CD4-positive, alpha-beta T cell treated with Interleukin-12 subunit alpha and Interleukin-12 subunit beta, for 1 hour (primary cell): Measurements from ENCODE around the gene CCDC97.

Experiments used
- DNase-seq: peaks from one replicate; pipeline ENCODE4 v3.0.0-alpha.2; 2020

Gene CCDC97

GRCh38 chr19:41299046-41299754 is 10.8 kb upstream of the CCDC97 start:
- DNase-seq: no peak

GRCh38 chr19:41299755-41300089 is 10.2 kb upstream of the CCDC97 start:
- DNase-seq: peak; percentile 63

DNA sequence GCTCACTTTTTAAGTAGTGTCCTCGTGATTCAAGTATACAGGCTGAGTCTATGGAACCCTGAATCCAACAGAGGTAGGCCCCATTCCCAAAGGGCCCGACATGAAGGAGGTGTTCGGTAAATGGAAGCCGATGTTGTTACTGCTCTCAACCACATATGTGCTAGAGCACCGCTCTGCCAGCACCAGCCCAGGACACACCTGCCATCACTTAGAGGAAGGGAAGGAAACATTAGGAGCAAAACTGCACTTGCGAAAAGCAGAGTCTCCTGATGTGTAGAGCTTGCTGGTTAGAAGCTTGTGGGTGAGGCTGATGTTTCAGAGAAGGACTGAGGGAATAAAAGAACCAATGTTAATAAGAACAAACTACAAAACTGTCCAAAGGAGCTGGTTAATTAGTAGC is 9.4 kb upstream of the CCDC97 start:
- DNase-seq: no peak

- peak; percentile 79 for DNase-seq
These were observed 7.2 kb upstream of the CCDC97 start for GRCh38 chr19:41302624-41303351.

GRCh38 chr19:41303954-41304353 is 6.0 kb upstream of the CCDC97 start:
- peak; percentile 63 for DNase-seq

DNA sequence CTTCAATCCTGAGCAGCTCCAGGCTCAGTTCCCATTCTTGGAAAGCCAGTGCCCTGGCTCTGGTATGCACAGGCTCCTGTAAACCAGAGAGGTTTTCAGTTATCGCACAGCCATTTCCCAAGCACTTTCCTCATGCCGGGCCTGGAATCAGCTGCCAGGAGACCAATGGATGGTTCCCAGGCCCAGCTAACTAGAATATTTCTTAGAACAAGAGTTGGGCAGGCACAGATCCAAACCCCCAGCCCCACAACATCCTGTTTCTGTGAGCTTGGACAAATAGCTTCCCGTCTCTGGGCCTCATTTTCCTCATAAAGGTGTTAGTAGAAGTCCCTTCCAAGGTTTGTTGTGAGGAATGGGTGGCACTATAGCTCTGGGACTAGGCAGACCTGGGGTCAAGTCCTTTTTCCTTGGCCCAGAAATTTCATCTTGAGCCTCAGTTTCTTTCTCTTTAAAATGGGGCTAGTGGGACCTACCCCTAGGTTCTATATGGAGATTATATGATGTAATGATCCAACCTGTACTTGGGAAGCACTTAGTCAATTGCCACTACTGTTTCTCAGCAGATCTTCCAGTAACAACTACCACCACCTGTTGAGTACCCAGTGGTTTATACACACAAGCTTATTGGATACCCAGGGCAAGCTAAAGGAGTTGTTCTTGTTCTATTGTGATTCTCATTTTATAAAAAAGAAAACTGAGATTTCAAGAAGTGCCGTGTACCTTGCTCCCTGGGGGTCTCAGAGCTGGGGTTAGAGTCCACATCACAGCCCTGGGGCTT is 5.1 kb upstream of the CCDC97 start:
- DNase-seq: no peak

- DNase-seq: no peak
These were observed 3.8 kb upstream of the CCDC97 start for GRCh38 chr19:41305927-41306793.

DNA sequence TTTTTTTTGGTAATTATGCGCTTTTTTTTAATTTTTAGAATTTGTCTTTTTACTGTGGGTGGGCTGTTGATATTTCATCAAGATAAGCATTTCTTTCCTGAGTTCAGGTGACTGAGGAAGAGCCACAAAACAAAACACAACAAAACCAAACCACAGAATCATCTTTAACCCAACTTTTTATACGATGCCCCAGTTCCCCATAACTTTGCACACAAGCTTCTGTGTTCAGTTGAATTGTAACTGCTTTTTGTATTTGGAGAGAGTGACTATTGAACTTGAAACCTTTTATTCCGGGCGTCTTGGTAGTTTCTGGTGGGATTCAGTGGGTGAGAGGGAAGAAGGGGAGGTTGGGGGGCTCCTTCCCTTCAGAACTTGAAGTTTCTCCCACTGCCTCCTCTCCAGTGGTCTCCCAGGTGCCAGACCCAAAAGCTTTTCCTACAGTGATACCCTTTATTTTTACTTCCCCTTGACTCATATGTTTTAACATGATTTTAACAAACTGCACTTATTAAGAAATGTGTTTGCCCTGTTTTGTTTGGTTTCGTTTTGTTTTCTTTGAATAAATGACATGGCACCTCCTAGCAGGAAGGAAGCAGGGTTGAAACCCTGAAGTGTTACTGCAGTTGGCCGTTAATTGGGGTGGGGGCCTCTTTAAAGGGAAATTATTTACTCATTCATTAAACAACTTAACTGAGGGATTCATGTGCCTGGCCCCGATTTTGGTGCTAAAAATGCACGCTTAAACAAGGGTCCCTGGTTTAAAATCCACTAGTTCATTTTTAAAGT is 2.7 kb upstream of the CCDC97 start:
- DNase-seq: peak; percentile 68

- no peak for DNase-seq
These were observed 2.0 kb upstream of the CCDC97 start for GRCh38 chr19:41307954-41308449.

DNA sequence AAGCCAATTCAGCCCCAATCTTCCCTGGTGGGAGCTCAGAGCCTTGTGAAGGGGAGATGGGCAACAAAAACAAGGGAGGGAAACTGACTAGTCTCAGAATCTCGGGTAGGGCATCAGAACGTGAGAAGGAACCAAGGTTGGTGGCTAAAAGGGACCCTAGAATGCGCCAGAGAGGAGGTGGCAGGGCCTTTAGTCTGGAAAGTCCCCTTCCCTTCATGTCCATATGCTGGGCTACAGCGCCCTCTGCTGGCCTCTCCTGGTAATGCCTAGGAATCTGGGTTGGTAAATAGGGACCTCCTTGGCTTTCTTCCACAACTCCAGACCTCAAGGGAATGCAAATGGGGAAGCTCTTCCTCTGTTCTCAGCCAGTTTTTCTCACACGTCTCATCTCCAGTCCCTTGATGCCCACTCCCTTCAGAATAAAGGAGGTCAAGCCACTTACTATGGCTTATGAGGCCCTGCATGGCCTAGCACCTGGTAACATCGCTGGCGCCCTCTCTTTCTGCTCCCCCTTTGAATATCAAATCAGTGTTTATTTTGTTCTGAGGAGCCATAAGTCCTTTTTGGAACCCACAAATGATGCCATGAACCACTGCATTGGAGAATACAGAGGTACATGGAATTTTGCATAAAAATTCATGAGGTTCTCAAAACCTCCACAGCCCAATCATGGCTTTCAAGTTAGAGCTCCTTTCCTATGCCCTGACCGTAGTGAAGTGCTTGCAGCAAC is 1.4 kb upstream of the CCDC97 start:
- DNase-seq: peak; percentile 92

DNA sequence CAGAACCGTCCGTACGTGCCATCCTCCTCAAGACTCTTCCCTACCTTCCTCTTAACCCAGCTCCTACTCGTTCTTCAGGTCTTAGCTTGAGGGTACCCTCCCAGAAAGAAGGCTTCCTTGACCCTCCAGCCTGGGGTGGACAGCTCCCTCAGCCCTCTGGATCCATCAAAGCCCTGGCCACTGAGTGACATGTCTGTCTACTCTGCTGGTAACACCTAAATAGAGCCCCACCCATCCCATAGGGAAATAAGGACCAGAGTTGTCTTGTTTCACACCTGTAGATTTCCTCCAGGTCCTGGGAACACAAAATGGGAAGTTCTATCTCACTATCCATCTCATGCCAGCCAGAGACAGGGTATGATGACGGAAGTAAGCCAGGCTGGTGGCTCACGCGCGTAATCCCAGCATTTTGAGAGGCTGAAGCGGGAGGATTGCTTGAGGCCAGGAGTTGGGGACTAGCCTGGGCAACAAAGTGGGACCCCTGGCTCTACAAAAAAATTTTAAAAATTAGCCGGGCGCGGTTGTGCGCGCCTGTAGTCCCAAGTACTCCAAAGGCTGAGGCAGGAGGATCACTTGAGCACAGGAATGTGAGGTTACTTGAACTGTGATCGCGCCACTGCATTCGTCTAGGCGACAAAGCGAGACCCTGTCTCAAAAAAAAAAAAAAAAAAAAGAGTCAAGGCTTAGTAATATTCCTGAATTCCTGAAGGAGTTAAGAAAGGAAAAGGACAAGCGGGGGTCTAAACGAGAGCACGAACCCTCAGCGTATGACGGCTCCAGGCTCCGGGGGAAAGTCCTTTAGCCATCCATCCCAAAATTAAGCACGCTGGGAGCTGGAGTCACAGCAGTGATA is 566 bp upstream of the CCDC97 start:
- no peak for DNase-seq

- DNase-seq: no peak
These were observed 1.1 kb downstream of the CCDC97 start for GRCh38 chr19:41311072-41311471.

GRCh38 chr19:41311613-41312012 is 1.6 kb downstream of the CCDC97 start:
- no peak for DNase-seq

DNA sequence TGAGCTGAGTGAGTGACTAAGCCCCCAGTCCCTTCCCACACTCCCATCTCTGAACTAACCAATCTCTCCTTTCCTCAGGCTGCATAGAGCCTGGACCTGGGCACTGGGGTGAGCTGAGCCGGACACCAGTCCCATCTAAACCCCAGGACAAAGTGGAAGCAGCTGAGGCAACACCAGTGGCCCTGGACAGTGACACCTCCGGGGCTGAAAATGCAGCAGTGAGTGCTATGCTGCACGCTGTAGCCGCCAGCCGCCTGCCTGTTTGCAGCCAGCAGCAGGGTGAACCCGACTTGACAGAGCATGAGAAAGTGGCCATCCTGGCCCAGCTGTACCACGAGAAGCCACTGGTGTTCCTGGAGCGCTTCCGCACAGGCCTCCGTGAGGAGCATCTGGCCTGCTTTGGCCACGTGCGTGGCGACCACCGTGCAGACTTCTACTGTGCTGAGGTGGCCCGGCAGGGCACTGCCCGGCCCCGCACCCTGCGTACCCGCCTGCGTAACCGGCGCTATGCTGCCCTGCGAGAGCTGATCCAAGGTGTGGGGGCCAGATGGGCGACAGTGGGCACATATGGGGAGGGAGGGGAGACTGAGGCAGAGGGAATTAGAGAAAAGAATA is 6.4 kb downstream of the CCDC97 start:
- DNase-seq: no peak

GRCh38 chr19:41318696-41319499 is 8.9 kb downstream of the CCDC97 start:
- no peak for DNase-seq

- no peak for DNase-seq
These were observed 9.7 kb downstream of the CCDC97 start for GRCh38 chr19:41319500-41320184.

DNA sequence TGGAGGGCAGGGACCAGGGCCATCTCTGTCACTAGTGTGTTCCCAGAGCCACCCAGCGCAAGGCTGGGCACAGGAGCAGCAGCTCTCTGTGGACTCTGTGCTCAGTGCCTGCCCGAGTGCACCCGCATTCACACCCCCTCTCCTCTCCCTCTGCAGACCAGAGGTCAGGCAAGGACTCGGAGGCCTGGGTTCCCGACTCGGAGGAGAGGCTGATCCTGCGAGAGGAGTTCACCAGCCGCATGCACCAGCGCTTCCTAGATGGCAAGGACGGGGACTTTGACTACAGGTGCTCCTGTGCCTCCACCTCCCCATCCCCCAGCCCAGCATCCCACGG is 10.2 kb downstream of the CCDC97 start:
- no peak for DNase-seq

DNA sequence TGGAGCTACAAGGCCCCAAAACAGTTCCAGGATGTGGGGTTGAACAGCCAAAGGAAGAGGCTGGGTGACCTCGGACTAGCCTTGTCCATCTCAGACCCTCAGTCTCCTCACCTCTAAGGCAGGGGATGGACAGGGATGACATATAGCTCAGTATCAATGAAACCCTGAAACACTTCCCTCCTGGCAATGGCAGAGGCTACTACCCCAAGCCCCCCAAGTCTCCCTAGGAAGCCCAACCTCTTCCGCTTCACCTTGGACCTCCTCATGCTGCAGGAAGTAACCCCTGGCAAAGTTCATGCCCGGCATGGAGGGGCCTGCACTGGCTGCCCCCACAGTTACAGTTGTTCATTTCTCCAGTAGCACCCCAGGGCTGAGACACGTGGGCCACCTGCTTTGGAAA is 10.6 kb downstream of the CCDC97 start:
- no peak for DNase-seq
